GM18861 (cell line): ENCODE data around the gene PAX6.
A peak's percentile ranks its signal among the peaks of the same experiment; 100 is the strongest.

Experiments used
- ATAC-seq: cut with Tn5 transposase; IDR thresholded peaks from one replicate; pipeline ENCODE4 v1.9.1; 2021; ENCODE audit not compliant: unreplicated experiment

The PAX6 gene

GRCh38 chr11:31810779-31811647 is at the start of gene PAX6:
Gene PAX6 (minus strand): TSS chr11:31811322. CDS start chr11:31806411, 4,911 bp downstream.
- peak; percentile 65 for ATAC-seq

- no peak for ATAC-seq
These were observed 49.3 kb upstream of the PAX6 start for GRCh38 chr11:31860391-31860790.

GRCh38 chr11:31856248-31856647 is 45.1 kb upstream of the PAX6 start:
- ATAC-seq = no peak

GRCh38 chr11:31855466-31855865 is 44.3 kb upstream of the PAX6 start:
- no peak for ATAC-seq

- no peak for ATAC-seq
These were observed 39.2 kb upstream of the PAX6 start for GRCh38 chr11:31850365-31850764.

GRCh38 chr11:31847761-31848160 is 36.6 kb upstream of the PAX6 start:
- ATAC-seq = no peak

GRCh38 chr11:31845331-31845730 is 34.2 kb upstream of the PAX6 start:
- no peak for ATAC-seq

- no peak for ATAC-seq
These were observed 33.2 kb upstream of the PAX6 start for GRCh38 chr11:31844351-31844750.

- no peak for ATAC-seq
These were observed 30.3 kb upstream of the PAX6 start for GRCh38 chr11:31841435-31841834.

GRCh38 chr11:31834237-31834636 is 23.1 kb upstream of the PAX6 start:
- no peak for ATAC-seq

- ATAC-seq = no peak
These were observed 19.3 kb upstream of the PAX6 start for GRCh38 chr11:31830406-31830805.

GRCh38 chr11:31828217-31828616 is 17.1 kb upstream of the PAX6 start:
- no peak for ATAC-seq

GRCh38 chr11:31827455-31828206 is 16.5 kb upstream of the PAX6 start:
- ATAC-seq = no peak

GRCh38 chr11:31826536-31827438 is 15.7 kb upstream of the PAX6 start:
- ATAC-seq = no peak

- ATAC-seq = no peak
These were observed 14.8 kb upstream of the PAX6 start for GRCh38 chr11:31825838-31826484.

- ATAC-seq = no peak
These were observed 14.0 kb upstream of the PAX6 start for GRCh38 chr11:31824879-31825837.

GRCh38 chr11:31824332-31824878 is 13.3 kb upstream of the PAX6 start:
- ATAC-seq = no peak

- no peak for ATAC-seq
These were observed 12.7 kb upstream of the PAX6 start for GRCh38 chr11:31823644-31824331.
